GM12873 (cell line): ENCODE results near the gene PNMA6E.

Source experiments
- TF ChIP-seq, protein P1 (sequence below): IDR thresholded peaks from 2 replicates; pipeline ENCODE4 v1.5.1; 2012; ENCODE audit warnings: low read depth, mild to moderate bottlenecking, moderate library complexity, low read length, control low read depth; ENCODE audit not compliant: insufficient read depth; ENCODE audit errors: missing control alignments

The PNMA6E gene

DNA sequence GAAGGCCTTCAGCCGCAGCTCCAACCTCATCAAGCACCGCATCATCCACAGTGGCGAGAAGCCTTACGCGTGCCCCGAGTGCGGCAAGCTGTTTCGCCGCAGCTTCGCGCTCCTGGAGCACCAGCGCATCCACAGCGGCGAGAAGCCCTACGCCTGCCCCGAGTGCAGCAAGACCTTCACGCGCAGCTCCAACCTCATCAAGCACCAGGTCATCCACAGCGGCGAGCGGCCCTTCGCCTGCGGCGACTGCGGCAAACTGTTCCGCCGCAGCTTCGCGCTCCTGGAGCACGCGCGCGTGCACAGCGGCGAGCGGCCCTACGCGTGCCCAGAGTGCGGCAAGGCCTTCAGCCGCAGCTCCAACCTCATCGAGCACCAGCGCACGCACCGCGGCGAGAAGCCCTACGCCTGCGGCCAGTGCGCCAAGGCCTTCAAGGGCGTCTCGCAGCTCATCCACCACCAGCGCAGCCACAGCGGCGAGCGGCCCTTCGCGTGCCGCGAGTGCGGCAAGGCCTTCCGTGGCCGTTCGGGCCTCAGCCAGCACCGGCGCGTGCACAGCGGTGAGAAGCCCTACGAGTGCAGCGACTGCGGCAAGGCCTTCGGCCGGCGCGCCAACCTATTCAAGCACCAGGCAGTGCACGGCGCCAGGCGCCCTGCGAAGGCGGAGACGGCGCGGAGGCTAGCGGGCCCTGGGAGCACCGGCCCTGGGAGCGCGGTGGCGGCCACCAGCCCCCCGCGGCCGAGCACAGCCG lies 19.9 kb upstream of the PNMA6E start:
- TF ChIP-seq, protein P1, sequence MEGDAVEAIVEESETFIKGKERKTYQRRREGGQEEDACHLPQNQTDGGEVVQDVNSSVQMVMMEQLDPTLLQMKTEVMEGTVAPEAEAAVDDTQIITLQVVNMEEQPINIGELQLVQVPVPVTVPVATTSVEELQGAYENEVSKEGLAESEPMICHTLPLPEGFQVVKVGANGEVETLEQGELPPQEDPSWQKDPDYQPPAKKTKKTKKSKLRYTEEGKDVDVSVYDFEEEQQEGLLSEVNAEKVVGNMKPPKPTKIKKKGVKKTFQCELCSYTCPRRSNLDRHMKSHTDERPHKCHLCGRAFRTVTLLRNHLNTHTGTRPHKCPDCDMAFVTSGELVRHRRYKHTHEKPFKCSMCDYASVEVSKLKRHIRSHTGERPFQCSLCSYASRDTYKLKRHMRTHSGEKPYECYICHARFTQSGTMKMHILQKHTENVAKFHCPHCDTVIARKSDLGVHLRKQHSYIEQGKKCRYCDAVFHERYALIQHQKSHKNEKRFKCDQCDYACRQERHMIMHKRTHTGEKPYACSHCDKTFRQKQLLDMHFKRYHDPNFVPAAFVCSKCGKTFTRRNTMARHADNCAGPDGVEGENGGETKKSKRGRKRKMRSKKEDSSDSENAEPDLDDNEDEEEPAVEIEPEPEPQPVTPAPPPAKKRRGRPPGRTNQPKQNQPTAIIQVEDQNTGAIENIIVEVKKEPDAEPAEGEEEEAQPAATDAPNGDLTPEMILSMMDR: no peak

DNA sequence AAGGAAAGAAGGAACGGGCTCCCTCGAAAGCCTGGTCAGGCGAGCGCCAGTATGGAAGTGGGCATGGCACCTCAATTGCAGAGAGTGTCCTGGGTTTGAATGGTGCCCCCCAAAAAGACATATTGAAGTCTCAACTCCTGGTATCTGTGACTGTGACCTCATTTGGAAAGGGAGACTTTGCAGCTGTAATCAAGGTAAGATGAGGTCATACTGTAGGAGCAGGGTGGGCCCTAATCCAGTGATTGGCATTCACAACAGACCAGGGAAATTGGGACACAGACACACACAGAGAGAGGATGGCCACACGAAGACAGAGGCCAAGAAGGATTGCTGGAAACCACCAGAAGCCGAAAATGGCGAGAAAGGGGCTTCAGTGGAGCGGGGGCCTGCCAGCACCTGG lies 16.5 kb upstream of the PNMA6E start:
- TF ChIP-seq, protein P1: no peak

DNA sequence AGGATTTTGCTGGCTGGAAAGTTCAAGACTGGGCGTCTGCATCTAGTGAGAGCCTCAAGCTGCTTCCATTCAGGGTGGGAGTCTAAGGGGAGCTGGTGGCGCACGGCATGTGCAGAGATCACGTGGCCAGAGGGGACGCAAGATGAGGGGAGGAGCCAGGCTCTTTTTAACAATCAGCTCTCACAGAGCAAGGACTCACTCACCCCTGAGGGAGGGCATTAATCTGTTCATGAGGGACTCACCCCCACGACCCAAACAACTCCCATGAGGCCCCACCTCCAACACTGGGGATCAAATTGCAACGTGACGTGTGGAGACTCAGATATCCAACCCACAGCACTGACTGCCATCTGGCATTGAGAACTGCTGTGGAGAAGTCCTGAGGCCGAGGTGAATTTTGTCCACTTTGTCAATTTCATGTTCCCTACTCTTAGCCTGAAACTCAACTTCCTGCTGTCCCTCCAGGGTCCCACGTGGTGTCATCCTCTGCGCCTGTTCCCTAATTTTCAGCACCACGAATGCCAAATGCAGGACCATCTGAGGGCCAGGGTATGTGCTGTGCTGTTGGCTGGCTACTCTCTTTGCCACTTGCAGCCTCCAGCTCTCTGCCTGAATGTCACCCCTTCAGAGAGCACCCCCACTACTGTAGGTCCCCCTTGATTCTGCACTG lies 15.8 kb upstream of the PNMA6E start:
- TF ChIP-seq, protein P1: no peak

DNA sequence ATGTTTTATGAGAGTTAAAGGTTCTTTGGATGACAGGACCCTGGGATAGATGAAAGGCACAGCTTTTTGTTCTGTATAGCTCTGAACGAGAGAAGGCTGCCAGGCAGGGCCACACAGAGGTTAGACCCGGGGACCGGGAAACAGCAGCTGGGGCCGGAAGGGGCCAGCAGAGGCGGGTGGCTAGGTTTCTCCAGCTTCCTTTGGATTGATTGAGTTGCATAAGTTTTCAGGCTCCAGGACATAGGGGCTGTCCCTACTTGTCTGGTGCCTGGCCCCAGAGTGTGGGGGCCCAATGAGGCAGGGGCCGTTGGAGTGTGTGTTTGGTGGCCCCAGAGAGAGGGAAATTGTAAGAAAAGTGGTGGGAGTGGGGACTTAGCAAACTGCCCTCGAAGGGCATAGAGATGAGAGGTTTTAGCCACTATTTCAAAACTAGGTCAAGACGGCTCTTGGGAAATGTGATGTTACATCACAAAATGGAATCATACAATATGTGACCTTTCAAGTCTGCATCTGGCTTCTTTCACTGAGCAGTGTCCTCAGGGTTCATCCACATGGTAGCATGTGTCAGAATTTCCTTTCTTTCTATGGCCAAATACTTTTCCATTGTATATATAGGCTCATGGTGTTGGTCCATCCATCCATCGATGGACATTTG lies 13.8 kb upstream of the PNMA6E start:
- TF ChIP-seq, protein P1: no peak

DNA sequence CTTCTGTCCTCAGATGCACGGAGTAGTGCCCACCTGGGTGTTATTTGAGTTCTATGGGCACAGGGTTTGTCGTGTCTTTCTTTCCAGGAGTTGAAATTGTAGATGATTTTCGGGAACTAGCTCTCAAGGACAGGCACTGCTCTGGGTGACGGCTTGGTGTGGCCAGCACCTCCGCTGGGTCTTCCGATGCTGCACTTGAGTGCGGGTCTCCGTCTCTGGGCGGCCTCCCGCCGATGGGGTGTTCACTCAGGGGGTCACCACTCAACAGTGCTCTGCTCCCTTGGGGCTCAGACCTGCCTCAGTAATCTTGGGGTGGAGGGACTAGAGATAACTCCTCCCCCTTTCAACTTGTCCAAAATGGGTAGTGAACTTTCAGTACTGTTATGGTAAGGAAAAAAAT lies 12.6 kb upstream of the PNMA6E start:
- TF ChIP-seq, protein P1: no peak

DNA sequence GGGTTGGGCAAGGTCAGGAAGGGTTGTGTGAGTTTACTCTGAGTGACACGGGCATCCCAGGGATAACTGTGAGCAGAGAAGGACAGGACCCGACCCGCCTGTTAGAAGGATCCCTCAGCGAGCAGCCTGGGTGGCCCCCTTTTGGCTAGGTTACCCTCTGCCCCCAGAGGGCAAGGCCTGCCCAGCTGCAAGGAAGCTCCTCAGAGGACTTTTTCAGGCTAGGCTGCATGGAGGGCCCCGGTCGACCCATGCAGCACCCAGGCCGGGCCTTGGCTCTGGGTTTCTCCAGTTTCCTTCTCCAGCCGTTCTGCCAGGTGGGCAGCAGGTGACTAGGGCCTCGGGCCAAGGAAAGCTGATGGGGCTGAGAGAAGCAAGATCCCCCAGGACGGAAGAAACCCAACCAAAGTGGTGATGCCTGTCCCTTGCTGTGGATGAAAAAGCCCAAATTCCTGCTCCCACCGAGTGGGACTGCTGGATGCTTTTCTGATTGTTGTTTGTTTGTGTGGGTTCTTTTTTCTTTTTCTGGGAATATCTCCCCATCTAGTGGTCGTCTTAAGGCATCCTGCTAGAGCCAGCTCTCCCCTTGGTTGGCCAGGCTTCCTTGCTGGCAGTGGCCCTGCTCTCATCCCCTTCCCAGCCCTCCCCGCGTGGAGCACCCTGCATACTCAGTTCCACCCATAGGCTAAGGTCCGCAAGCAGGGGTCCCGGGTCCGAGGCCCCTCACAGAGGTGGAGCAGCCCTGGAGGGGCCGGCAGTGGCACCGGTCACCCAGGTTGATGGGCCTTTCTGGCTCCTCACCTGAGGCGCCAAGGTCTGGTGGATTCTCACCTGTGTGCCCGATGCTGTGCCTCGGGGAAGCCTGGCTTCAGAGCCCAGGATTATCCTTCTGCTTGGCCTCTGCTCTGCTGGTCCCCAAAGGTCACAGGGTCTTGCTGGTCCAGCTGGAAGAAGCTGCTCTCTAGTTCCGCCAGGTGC lies 11.9 kb upstream of the PNMA6E start:
- TF ChIP-seq, protein P1: no peak
